ENCODE measurements around the gene STX10.

Gene STX10

DNA sequence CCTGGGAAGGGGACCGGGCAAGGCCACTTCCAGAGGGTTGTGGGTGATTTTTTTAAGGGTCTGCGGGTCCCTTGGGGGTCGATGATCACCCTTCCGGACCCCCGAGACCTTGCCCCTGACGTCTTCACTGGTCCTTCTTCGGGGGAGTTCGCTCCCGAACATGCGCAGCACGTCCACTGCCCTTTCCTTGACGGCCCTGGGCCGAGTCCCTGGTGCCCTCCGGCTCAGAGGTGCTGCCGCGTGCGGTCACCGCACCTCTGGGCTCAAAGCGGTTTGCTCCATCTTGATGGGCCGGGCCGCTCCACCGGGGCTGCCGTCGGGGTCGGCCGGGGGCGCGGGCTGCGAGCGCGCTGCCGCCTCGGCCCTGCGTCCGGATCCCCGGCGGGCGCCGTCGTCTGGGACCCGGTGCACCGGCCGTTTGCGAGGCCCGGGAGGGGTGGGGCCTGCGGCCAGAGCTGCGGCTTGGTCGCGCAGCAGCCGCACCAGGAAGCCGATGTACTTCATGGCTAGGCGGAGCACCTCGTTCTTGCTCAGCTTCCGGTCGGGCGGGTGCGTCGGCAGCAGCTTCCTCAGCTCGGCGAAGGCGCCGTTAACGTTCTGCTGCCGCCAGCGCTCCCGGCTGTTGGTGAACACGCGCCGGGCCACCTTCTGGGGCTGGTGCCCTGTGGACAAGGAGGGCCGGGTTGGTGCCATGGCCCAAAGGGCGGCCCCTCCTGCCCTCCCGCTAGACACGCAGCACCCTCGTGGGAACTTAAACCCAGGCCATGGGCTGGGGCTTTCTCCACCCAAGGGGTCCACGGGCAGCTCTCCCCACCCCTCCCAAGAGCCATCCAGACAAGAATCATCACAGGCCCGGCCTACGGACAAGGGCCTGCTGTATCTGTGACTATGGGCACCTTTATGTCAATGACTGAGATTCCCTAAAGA is 50.8 kb downstream of the STX10 start:
- DNase-seq = no peak

DNA sequence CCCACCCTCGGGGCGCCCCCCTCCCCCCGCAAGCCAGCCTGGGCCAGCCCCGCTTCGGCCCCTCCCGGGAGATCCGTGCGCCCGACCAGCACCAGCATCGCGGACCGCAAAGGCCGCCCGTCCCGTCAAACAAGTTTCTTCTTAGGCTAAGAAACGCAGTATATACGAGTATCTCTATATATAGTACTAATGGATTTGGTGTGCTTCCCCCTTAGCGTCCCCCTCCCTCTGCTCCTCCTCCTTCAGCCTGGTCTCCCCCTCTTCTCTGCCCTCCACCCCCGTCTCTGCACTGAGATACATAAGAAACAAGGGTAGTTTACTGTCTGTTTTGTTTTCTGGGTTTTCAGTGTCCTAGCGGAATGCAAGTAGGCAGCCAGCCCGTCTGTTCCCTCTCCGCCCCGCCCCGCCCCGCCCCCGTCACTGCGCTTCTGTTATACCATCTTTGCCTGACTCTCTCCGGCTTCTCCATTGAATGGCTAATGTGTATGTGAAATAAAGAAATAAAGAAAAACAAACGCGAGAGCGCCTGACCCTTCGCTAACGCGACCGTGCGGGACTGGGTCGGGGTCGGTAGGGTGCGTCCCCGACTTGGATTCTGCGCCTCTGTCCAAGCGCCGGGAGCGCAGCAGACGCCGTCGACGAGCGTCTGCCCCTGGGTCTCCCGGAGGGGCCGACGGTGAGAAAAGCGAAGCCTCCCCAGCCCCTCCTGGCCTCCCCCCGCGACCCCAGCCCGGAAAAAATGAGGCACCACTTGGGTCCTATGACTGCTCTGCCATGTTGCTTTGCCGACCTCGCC is 51.7 kb downstream of the STX10 start:
- DNase-seq = no peak

DNA sequence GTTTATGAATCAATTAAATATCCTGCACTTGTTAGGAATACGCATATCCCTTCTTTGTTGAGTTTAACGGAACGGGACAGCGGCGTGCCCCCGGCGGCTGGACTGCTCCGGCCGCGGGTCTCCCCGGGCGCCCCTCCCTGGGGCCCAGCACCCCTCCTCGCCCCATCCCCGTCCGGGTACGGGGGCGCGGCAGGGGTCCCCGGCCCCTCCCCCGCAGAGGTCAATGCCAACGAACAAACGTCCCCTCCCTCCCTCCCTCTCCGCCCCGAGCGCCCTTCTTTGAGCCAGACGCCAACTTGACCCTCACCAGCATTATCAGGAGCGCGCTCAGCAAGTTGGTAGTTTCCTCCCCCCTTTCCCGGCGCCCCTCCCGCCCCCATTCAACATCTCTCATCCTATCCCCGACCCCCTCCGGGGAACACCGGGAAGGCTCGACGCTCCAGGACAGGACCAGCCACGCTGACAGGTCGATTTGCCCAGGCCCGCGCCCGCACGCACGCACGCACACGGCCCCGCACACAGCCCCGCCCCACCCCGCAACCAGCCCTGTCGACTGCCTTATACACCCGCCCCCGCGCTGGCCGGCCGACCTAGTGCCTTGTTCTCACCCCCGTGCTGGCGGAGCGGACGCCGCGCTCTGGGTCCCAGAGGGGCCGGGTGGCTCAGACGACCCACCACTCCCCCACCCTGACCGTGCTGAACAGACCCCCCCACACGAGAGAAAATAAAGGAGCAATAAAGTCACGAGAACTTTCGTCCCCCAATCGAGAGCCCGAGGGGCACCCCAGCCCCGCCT is 52.5 kb downstream of the STX10 start:
- no peak for DNase-seq

DNA sequence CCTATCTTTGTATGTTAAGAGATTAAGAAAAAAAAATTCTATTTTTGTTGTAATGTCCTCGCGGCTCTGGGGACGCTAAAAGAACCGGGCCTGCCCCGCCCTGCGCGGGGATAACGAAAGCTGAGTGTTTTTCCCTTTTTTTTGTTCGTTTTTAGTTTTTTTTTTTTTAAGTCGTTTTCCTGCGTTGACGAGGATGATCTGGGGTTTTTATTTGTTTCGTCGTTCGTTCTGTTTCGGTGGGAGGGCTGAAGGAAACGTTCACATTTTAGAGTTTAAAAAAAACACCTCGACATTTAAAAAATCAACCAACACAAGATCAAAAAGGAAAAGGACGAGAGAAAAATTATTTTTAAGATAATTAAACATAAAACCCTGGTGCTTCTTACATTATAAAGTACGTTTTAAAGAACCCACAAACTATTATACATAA is 53.1 kb downstream of the STX10 start:
- DNase-seq = no peak

DNA sequence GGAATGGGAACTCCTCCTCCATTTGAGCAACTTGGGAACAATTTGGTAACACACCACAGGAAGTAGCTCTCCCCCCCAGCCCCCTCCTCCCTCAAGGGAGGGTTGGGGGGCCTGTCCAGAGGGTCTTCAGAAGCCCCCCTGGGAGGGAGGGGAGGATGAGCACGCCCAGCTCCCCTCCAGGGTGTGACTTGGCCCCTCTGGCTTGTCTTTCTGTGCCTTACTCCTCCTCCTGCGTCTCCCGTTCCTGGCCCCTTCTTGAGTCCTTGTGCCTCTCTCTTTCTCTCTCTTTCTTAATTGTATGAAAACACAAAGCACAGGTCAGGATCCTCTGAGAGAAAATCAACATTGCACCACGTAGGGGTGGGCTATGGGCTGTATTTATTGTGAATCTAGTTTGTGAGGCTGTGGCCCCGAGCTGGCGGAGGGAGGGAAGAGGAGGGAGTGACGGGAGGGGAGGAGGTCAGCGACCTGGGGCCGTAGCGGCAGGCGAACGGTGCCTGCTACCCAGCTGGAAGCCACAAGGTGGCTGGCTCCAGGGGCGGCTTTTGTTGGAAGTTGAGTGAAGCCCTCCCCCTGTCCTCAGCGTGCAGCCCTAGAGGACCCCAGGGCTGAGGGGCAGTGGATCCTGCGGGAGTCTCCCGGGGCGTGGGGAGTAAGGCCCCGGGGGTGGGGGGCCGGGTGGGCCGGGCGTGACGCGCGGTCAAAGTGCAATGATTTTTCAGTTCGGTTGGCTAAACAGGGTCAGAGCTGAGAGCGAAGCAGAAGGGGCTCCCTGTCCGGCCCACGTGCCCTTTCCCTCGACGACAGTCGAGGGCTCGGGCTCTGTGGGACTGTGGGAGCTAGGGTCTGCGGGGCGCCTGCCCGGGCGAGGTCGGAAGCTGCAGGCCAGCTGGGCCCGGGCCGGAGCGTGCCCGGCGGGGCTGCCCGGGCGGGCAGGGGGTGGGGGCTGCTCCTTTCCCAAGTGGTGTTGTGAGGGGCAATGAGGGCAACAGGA is 53.9 kb downstream of the STX10 start:
- no peak for DNase-seq

DNA sequence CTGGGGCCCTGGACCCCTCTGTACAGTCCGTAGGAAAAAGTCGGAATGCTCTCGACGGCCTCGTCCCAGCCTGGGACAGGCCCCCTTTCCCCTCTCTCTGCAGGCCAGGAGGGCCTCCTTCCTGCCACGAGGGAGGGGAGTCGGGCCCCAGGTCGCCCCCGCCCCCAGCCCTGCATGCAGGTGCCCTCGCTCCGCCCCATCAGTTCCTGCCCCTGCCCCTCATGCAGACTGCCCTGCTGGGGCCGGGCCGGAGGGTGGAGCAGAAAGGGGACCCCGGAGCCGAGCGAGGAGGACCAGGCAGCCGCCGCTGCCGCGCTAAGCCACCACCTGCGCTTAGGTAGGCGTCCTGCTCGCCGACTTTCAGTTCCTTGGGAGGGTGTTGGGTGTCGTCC is 54.8 kb downstream of the STX10 start:
- DNase-seq = no peak

DNA sequence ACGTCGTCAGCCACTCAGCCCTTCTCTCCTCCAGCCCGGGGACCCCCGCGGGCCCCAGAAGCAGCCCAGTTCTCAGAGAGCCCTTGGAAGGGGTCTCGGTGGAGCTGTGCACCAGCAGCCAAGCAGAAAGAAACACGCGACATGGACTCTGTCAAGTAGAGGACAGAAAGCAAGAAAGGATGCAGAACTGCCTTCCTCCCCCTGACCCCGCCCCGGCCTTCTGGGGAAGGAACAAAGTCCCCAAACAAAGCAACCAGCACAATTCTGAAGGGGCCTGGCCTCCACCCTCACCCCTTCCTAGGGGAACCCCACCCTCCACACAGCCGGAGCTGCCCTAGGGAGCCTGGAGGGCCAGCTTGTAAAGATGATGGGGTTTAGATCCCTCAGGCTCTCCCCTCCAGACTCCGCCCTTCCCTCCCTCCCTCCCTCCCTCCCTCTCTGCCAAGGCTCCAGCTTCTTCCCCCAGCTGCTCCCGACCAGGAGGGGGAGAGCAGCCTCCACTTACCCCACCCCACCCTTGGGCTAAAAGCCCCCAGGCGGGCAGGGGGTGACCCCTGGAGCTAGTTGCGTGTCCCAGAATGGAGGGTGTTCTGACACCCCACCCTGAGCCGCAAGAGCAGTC is 55.3 kb downstream of the STX10 start:
- no peak for DNase-seq

DNA sequence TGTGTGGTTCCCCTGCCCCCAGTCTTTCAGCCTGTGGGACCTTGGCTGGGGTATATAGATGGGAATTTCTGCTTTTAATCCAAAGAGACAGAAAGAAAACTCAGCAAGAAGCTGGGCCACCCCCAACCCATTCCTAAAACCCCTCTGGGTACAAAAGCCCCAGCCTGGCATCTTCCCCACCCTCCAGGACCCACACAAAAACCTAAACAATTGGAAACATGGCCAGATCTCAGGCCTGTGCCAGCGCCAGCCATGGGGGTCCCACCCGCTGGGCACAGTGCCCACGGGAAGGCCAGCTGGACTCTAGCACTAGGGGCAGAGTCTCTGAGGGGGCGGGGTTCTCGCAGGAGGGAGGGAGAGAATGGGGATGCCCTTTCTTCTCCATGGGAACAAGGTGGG is 56.1 kb downstream of the STX10 start:
- DNase-seq = no peak
